Hippocampal formation (tissue), 2 donors: Measurements from ENCODE around the gene IGSF23.

ENCODE experiments used
- DNase-seq, 2 donors: peaks; one replicate each; lab custom pipeline; 2025; lab: John Stamatoyannopoulos, UW

Gene IGSF23

GRCh38 chr19:44641501-44642265 is 28.3 kb downstream of the IGSF23 start:
- no peak for DNase-seq

DNA sequence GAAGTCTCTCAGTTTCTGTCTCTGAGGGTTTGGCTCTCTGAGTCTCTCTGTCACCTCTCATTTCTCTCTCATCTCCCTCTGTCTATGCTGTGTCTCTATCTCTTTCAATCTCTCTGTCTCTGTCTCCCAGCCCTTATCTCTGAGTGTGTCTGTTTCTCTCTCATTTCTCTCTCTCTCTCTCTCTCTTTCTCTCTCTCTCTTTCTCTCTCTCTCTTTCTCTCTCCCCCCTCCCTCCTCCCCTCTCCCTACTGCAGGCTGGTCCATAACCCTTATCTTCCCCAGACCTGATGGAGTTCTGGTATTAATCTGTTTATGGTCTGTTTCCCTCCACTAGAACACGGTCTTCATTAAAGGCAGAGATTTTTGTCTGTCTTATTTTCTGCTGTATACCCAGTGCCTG is 29.0 kb downstream of the IGSF23 start:
- no peak for DNase-seq

DNA sequence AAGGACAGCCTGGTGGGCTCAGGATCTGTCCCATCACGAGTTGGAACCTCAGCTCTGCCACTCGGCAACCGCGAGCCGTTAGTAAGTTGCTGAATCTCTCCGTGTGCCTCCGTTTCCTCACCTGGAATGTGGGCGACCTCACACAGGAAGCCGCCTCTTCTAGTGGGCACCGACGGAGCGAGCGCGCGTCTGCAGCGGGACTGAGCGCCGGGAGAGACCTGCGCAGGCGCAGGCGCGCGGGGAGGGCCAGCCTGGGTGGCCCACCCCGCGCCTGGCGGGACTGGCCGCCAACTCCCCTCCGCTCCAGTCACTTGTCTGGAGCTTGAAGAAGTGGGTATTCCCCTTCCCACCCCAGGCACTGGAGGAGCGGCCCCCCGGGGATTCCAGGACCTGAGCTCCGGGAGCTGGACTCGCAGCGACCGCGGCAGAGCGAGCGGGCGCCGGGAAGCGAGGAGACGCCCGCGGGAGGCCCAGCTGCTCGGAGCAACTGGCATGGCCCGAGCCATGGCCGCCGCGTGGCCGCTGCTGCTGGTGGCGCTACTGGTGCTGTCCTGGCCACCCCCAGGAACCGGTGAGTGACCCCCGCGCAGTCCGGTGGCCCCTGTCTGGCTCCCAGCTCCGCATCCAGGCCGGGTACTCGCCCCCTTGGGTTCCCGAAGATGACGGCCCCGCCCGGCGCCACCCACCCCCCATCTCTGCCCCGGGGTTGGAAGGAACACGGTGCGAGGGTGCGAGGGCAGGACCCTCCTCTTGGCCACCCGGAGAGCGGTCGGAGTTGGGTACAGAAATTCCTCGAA is 30.4 kb downstream of the IGSF23 start, which contains the start of gene PVR:
Gene PVR, plus strand, starts transcription at position 306 of the 797 bp plus-strand sequence. Its CDS starts 187 bp downstream, at position 493.
- peak; percentile 43 to 60 for DNase-seq

GRCh38 chr19:44644402-44645016 is 31.1 kb downstream of the IGSF23 start:
- DNase-seq = no peak

- no peak for DNase-seq
Observed at GRCh38 chr19:44645407-44646048, 32.2 kb downstream of the IGSF23 start.

GRCh38 chr19:44646049-44646416 is 32.7 kb downstream of the IGSF23 start:
- no peak for DNase-seq

GRCh38 chr19:44647144-44647543 is 33.8 kb downstream of the IGSF23 start:
- no peak for DNase-seq

- DNase-seq = no peak
Observed at GRCh38 chr19:44648631-44649251, 35.4 kb downstream of the IGSF23 start.

DNA sequence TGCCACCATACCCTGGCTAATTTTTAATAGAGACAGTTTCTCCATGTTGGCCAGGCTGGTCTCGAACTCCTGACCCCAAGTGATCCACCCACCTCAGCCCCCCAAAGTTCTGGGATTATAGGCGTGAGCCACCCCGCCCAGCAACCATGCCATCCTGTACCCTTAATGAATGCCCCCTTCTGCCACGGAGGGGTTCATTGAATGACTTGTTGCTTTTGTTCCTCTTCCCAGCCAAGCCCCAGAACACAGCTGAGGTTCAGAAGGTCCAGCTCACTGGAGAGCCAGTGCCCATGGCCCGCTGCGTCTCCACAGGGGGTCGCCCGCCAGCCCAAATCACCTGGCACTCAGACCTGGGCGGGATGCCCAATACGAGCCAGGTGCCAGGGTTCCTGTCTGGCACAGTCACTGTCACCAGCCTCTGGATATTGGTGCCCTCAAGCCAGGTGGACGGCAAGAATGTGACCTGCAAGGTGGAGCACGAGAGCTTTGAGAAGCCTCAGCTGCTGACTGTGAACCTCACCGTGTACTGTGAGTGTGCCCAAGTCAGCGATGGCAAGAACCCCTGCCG is 36.3 kb downstream of the IGSF23 start:
- no peak for DNase-seq

DNA sequence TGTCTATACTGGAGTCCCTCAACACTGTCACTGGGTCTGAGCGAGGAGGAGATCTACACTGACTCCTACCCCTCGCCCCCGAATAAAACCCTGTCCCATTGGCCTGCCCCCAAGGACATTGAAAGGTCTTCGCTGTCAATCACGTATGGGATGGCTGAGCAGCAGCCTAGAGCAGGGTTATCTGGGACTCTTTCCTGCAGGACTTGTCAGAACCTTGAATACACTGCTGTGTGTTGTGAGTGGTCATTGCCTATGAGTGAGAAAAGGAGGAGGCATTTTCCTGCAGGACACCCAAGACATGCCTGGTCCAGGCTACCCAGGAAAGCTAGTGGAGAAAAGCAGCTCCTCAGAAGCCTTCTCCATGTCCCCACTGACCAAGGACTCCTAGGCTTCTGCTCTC is 40.0 kb downstream of the IGSF23 start:
- no peak for DNase-seq

GRCh38 chr19:44653977-44654774 is 40.8 kb downstream of the IGSF23 start:
- peak in 1 of 2 donors; percentile 17 for DNase-seq

GRCh38 chr19:44657211-44657921 is 44.0 kb downstream of the IGSF23 start:
- no peak for DNase-seq

GRCh38 chr19:44658069-44658733 is 44.8 kb downstream of the IGSF23 start:
- no peak for DNase-seq

GRCh38 chr19:44660081-44660480 is 46.7 kb downstream of the IGSF23 start:
- no peak for DNase-seq

DNA sequence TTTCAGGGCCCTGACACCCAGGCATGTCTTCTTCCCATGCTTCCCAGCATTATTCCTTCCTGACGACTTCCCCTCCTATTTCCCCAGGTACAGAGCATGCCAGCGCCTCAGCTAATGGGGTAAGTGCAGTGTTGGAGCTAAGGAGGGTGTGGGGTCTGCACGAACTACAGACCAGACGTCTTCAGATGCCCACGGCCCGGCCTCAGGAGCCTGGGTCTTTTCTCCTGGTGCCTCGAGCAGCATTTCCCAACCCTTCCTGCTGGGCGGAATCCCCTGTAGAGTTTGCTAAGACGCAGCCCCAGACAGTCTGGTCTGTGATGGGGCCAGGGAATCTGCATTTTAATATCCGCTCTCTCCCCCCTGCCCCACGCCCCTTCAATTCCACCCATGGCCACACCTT is 47.8 kb downstream of the IGSF23 start:
- DNase-seq = no peak

DNA sequence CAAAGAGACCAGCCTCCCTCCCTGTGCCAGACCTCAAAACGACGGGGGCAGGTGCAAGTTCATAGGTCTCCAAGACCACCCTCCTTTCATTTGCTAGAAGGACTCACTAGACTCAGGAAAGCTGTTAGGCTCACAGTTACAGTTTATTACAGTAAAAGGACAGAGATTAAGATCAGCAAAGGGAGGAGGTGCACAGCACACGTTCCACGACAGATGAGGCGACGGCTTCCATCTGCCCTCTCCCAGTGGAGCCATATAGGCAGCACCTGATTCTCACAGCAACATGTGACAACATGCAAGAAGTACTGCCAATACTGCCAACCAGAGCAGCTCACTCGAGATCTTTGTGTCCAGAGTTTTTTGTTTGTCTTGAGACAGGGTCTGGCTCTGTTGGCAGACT is 48.5 kb downstream of the IGSF23 start:
- DNase-seq = no peak

- no peak for DNase-seq
Observed at GRCh38 chr19:44662691-44663385, 49.5 kb downstream of the IGSF23 start.

- DNase-seq = no peak
Observed at GRCh38 chr19:44663996-44664395, 50.6 kb downstream of the IGSF23 start.

DNA sequence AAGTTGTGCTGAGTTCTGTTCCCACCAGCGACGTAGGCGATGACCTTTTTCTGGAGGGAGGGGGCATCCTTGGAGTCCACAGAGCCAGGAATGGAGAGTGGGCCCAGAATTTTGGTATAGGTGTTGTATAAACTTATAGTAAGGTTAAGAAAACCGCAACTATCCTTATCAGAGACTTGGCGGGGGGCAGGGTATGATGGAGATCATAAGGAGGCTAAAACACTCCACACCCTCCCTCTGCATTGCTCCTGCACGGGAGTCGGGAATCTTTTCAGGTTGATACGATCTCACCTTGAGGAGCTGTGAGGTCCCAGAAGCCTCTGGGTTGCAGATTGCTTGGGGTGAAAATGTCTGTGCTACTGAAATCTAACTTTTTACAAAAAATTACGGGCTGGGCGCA is 51.6 kb downstream of the IGSF23 start:
- DNase-seq = no peak
